Endothelial cell of umbilical vein (primary cell): Measurements from ENCODE around the gene C8A. TPM values are rescaled to one million over a fixed set of nuclear protein-coding genes. Genes with fewer than 3 reads are reported as not detected.

Experiments used
- BruUV-seq: library from RNA; stranded (reverse); fragments of 400-500 nt; replicated peaks from 2 replicates; lab custom pipeline; 2021; lab: Mats Ljungman, UMichigan
- CTCF ChIA-PET: fragments of 300-600, 350-600 bp; sonication (Branson Sonifier 250); formaldehyde crosslinking; loops from one replicate; lab custom pipeline; 2021; ENCODE audit warnings: antibody characterized with exemption, inconsistent platforms; lab: Charles Lee
- POLR2A ChIA-PET: fragments of 300-600, 350-600 bp; sonication (Branson Sonifier 250); formaldehyde crosslinking; loops from one replicate; lab custom pipeline; 2021; ENCODE audit warnings: antibody characterized with exemption, inconsistent platforms; lab: Charles Lee
- DNase-seq: peaks from one replicate; pipeline ENCODE4 v3.0.0-alpha.2; 2011; ENCODE audit warnings: low read depth, low spot score
- FAIRE-seq: peaks from 2 replicates; lab custom pipeline; 2011; peaks lifted over from hg19 to GRCh38; lab: Jason Lieb, UNC
- H2AFZ ChIP-seq: 2 replicates; pipeline ENCODE4 v1.6.0; 2012; ENCODE audit warnings: low read depth, low read length, control low read depth, inconsistent platforms
- H3K27ac ChIP-seq: 2 replicates; pipeline ENCODE4 v1.5.1; 2011; ENCODE audit warnings: low read depth, mild to moderate bottlenecking, control low read depth, low read length, moderate library complexity; ENCODE audit not compliant: insufficient read depth
- H3K27me3 ChIP-seq, 2 experiments: 2 replicates each; pipeline versions ENCODE4 v1.6.0 to v1.6.1; 2011; ENCODE audit warnings: low read length in 2 of 2, mixed read lengths in 1 of 2; ENCODE audit not compliant: control insufficient read depth in 2 of 2, insufficient read depth in 2 of 2
- H3K36me3 ChIP-seq, 2 experiments: 2 replicates in 1 of 2; 3 replicates in 1 of 2; pipeline ENCODE4 v1.5.1; 2011; ENCODE audit warnings: low read length in 2 of 2, mild to moderate bottlenecking in 1 of 2, moderate library complexity in 1 of 2; ENCODE audit not compliant: control insufficient read depth in 2 of 2, insufficient read depth in 2 of 2; ENCODE audit errors: extremely low read depth in 1 of 2
- H3K4me1 ChIP-seq: 3 replicates; pipeline ENCODE4 v1.5.1; 2011; ENCODE audit warnings: mild to moderate bottlenecking, low read length; ENCODE audit not compliant: control insufficient read depth, insufficient read depth; ENCODE audit errors: extremely low read depth
- H3K4me2 ChIP-seq: 2 replicates; pipeline ENCODE4 v1.6.1; 2011; ENCODE audit warnings: low read length, control low read depth, mixed read lengths; ENCODE audit not compliant: insufficient read depth
- H3K4me3 ChIP-seq, 3 experiments: fragments of 200-600 bp in 1 of 3; sonication (generic), shearing (Covaris generic) in 1 of 3; replicated peaks in 1 of 3; 2 replicates each; pipeline ENCODE4 v1.5.1; 2011 to 2016; ENCODE audit warnings: control low read depth in 3 of 3, low read length in 3 of 3, mild to moderate bottlenecking in 2 of 3, inconsistent platforms in 1 of 3, low read depth in 1 of 3, moderate library complexity in 1 of 3; ENCODE audit not compliant: insufficient read depth in 1 of 3
- H3K79me2 ChIP-seq: 2 replicates; pipeline ENCODE4 v1.6.0; 2012; ENCODE audit warnings: low read length, inconsistent platforms; ENCODE audit not compliant: control insufficient read depth, insufficient read depth
- H3K9ac ChIP-seq: replicated peaks from 2 replicates; pipeline ENCODE3; 2011; ENCODE audit warnings: low read length, control low read depth; ENCODE audit not compliant: insufficient read depth; ENCODE audit errors: extremely low read depth
- H3K9me1 ChIP-seq: replicated peaks from 3 replicates; pipeline ENCODE4 v1.6.0; 2011; ENCODE audit warnings: mild to moderate bottlenecking, low read length; ENCODE audit not compliant: control insufficient read depth, insufficient read depth; ENCODE audit errors: extremely low read depth
- H3K9me3 ChIP-seq: replicated peaks from 2 replicates; pipeline ENCODE4 v1.5.1; 2012; ENCODE audit warnings: low read length, inconsistent platforms; ENCODE audit not compliant: control insufficient read depth, insufficient read depth
- H4K20me1 ChIP-seq: replicated peaks from 2 replicates; pipeline ENCODE3; 2011; ENCODE audit warnings: mild to moderate bottlenecking, low read length; ENCODE audit not compliant: control insufficient read depth, insufficient read depth; ENCODE audit errors: extremely low read depth
- CTCF ChIP-seq, 2 donors: IDR thresholded peaks; 1 replicate in 1 of 2; 2 replicates in 1 of 2; pipeline ENCODE4 v1.5.1; 2011; ENCODE audit warnings: low read length in 2 of 2, mild to moderate bottlenecking in 2 of 2, moderate library complexity in 2 of 2, control low read depth in 1 of 2, inconsistent platforms in 1 of 2, low read depth in 1 of 2; ENCODE audit not compliant: insufficient read depth in 1 of 2; ENCODE audit errors: extremely low read depth in 1 of 2
- EZH2 ChIP-seq: IDR thresholded peaks from 2 replicates; pipeline ENCODE4 v1.6.1; 2012; ENCODE audit warnings: borderline replicate concordance, low read depth, mild to moderate bottlenecking, moderate library complexity, low read length, inconsistent platforms; ENCODE audit not compliant: severe bottlenecking
- FOS ChIP-seq: IDR thresholded peaks from 2 replicates; pipeline ENCODE4 v1.6.1; 2011; ENCODE audit warnings: mild to moderate bottlenecking, low read length, moderate library complexity, borderline replicate concordance; ENCODE audit not compliant: insufficient read depth
- GATA2 ChIP-seq: IDR thresholded peaks from 2 replicates; pipeline ENCODE4 v1.7.0; 2011; ENCODE audit warnings: low read depth, mild to moderate bottlenecking, moderate library complexity, mixed read lengths, low read length; ENCODE audit not compliant: insufficient read length, insufficient read depth
- JUN ChIP-seq: IDR thresholded peaks from 2 replicates; pipeline ENCODE4 v1.6.1; 2011; ENCODE audit warnings: borderline replicate concordance, low read depth; ENCODE audit not compliant: insufficient read length, insufficient read depth
- MAX ChIP-seq: IDR thresholded peaks from 2 replicates; pipeline ENCODE4 v1.6.1; 2011; ENCODE audit not compliant: insufficient read depth, insufficient read length
- MYC ChIP-seq: IDR thresholded peaks from one replicate; pipeline ENCODE4 v1.6.1; 2011; ENCODE audit warnings: mild to moderate bottlenecking, low read depth, low read length
- POLR2A ChIP-seq: IDR thresholded peaks from 2 replicates; pipeline ENCODE4 v1.6.1; 2012; ENCODE audit warnings: low read depth, mild to moderate bottlenecking, control low read depth, low read length
- POLR2AphosphoS5 ChIP-seq: IDR thresholded peaks from 2 replicates; pipeline ENCODE4 v1.6.1; 2012; ENCODE audit warnings: low read depth, mild to moderate bottlenecking, control low read depth, low read length, moderate library complexity; ENCODE audit not compliant: insufficient read depth
- dilution Hi-C: fragments of 300-500 bp; cut with MboI; formaldehyde crosslinking; loops from one replicate; pipeline ENCODE4 v1.15.0; 2019; ENCODE audit warnings: low sequenced_read_pairs; ENCODE audit not compliant: extremely low pct_ligation_motif_present
- intact Hi-C: fragments of 100-400 bp; cut with micrococcal nuclease; formaldehyde crosslinking; loops from one replicate; pipeline ENCODE4 v1.10.0; 2022
- polyA plus RNA-seq, 4 experiments: library from polyadenylated mRNA; depleted of rRNA in 3 of 4; stranded (reverse) in 3 of 4; unstranded in 1 of 4; fragments of >200 nt; gene quantifications; 2 replicates each; pipeline versions ENCODE4 v1.2.1 to v1.2.3, GENCODE V29; 2011 to 2012; ENCODE audit warnings: missing spikeins in 1 of 4
- total RNA-seq: library from RNA; stranded (reverse); gene quantifications from 2 replicates; pipeline ENCODE4 v1.2.3, GENCODE V29; 2021

C8A gene
- total and polyA plus RNA-seq, 2 donors (not counting 3 experiments of a cell fraction or from before 2014, with no cell fraction given): not detected

GRCh38 chr1:56836359-56836758, 18.2 kb upstream of the C8A start:
- Histone ChIP-seq H3K9me3 (no peaks in the 10 kb centered on the region), H3K27ac (no peak overlapping the region), H2AFZ (no peak overlapping the region), H4K20me1 (no peaks in the 10 kb centered on the region), H3K79me2 (no peaks in the 10 kb centered on the region), H3K4me2 (no peak overlapping the region), H3K9me1 (no peaks in the 10 kb centered on the region), H3K4me1 (peaks cover 9% of the 10 kb centered on the region), H3K36me3 (no peaks in the 10 kb centered on the region), H3K9ac (no peak overlapping the region), H3K4me3 (no peak overlapping the region), H3K27me3 (no peaks in the 10 kb centered on the region)
- intact Hi-C loops: loop anchor here (10.0 kb wide), 1 partner anchor 1678 kb away; no protein-coding TSS in a partner anchor
- ChIA-PET CTCF (interaction anchor here (0.8 kb wide), 2 partner anchors 14 to 16 kb away, joined by 3 to 5 read pairs; no protein-coding TSS in a partner anchor), POLR2A (no interaction called here)
- DNase-seq (no peak), FAIRE-seq (no peak)
- no peak for TF ChIP-seq MYC
- TF ChIP-seq CTCF (IDR thresholded peaks at IDR 0.05; ENCODE audit: extremely low read depth in 1 of 2, insufficient read depth in 1 of 2, low read depth in 1 of 2, low read length in 2 of 2): no peak
- no peak for TF ChIP-seq POLR2A
- no peak for TF ChIP-seq EZH2
- TF ChIP-seq POLR2AphosphoS5: no peak
- TF ChIP-seq FOS: no peak
- no peak for TF ChIP-seq MAX
- TF ChIP-seq JUN: no peak
- no peak for TF ChIP-seq GATA2
- no TSS peak for BruUV-seq
- dilution Hi-C loops: no loop called here
